AG08396 (cell line): Measurements from ENCODE around the gene FBLL1.
"Not testable (repeated sequence)": the region's sequence is repeated elsewhere in the genome, so short reads cannot be mapped to it uniquely, and the experiment has no call there.

Source experiments
- DNase-seq: peaks from one replicate; pipeline ENCODE4 v3.0.0; 2012; ENCODE audit warnings: low spot score, mixed read lengths

Gene FBLL1

GRCh38 chr5:168528521-168529373 lies at the start of gene FBLL1:
TSS of gene FBLL1 (plus strand) at chr5:168529305. CDS start at chr5:168529505, 200 bp downstream.
- DNase-seq: peak; percentile 53

GRCh38 chr5:168480601-168481000 lies 48.5 kb upstream of the FBLL1 start:
- no peak for DNase-seq

- DNase-seq: no peak
These were observed 47.7 kb upstream of the FBLL1 start for GRCh38 chr5:168481330-168481788.

DNA sequence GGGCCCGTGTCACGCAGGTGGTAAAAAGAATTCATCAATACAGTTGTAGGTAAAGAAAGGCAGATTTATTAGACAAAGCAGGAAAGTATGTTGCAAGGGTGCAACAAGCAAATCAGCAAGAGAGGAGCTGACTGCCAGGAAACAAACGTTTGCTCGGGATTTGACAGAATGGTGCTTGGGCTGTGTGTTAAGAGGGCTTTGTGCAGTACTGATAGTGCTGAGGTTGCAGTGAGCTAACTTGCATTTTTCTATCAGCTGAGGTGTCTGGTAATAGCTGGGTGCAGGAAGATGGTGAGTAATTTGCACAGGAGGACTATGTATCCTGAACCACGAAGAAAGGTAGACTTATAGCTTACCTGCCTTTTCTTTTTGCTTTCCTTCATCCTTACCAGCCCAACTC lies 46.7 kb upstream of the FBLL1 start:
- no peak for DNase-seq

DNA sequence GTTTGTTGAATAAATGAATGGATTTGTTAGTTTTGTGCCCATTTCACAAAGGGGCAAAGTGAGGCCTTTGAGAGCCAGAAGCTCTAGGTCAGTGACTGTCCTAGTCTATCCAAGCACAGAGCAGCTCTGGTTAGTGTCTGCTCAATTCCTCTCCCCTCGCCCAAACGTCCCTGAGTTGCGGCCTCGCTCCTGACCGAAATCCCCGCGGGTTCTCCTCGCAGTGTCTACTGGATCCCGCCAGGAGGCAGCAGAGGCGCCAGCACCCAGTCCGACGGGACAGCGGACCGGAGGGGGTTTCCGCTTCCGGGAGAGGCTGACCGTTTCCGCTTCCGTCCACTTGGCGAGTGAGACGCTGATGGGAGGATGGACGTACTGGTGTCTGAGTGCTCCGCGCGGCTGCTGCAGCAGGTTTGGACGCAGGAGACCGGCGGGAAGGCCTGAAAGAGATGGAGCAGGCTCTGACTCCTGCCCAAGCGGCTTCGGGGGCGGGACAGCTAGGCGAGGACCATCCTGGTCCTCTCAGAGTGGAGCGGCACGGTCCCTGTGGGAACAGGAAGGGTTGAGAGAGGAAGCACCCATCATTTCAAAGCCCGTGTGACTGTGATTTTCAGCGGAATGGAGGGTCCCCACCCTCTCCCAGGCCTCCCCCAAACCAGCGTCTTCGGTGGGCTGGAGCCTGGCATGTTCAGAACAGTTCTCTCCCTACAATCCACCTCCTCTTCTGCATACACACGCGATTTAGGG lies 42.8 kb upstream of the FBLL1 start, which contains the start of gene RARS1:
Gene RARS1, plus strand, starts transcription at position 336 of the 744 bp plus-strand sequence. Its CDS starts 28 bp downstream, at position 364.
- peak; percentile 95 for DNase-seq

- no peak for DNase-seq
These were observed 40.0 kb upstream of the FBLL1 start for GRCh38 chr5:168489059-168489458.

- DNase-seq: no peak
These were observed 35.0 kb upstream of the FBLL1 start for GRCh38 chr5:168494057-168494555.

DNA sequence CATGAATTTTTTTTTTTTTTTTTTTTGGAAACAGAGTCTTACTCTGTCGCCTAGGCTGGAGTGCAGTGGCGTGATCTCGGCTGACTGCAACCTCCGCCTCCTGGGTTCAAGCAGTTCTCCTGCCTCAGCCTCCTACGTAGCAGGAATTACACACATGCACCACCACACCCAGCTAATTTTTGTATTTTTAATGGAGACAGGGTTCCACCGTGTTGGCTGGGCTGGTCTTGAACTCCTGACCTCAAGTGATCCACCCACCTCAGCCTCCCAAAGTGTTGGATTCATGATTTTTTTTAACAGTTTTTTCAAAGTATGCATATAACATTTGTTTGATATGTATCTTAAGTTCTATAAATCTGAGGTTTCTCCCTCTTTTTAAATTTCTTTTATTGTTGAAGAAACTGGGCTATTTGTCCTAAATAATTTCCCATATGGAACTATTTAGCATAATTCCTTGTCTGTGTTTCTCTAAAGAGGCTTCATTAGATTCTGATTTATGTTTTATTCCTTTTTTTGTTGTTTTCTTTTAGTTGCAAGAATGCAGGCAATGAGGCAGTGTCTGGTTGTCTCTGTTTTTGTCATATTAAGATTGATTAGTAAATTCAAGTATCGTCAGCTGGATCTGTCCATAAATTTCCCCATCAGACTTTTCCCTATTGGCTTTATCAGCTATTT lies 26.4 kb upstream of the FBLL1 start:
- DNase-seq: no peak

DNA sequence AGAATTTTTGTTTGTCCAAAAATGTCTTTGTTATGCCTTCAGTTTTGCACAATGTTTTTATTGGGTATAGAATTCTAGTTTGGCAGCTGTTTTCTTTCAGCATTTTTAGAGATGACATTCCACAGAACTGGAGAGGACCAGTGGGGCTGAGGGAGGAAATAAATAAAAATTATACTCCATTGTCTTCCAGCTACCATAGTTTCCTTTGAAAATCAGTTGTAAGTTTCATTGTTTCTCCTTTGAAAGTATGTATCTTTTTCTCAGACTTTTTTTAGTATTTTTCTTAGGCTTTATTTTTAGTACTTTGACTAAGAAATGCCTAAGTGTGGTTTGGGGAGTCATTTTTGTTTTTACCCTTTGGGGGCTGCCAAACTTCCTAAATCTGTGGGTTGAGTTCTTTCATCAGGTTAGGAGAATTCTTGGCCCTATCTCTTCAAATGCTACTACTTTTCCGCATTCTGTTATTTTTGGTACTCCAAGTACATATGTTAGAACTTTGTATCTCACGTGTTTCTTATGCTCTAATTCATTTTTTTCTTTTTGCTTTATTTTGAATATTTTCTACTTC lies 15.2 kb upstream of the FBLL1 start:
- no peak for DNase-seq

GRCh38 chr5:168525856-168526255 lies 3.2 kb upstream of the FBLL1 start:
- DNase-seq: no peak

DNA sequence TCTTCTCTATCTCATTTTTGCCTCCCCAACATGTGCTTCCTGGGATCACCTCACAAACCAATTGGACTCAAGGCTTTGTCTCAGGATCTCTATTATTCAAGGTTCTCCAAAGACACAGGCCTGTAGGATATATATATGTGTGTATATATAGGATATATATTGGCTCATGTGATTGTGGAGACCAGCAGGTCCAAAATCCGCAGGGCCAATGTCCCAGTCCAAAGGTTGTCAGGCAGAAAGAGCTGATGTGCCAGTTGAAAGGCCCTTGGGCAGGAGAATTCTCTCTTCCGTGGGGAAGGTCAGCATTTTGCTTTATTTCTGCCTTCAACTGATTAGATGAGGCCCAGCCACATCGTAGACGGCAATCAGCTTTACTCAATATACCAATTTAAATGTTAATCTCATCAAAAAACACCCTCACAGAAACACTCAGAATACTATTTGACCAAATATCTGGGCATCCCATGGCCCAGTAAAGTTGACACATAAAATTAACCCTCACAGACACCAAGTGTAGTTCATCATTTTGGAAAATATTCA lies 1.3 kb upstream of the FBLL1 start:
- DNase-seq: no peak

DNA sequence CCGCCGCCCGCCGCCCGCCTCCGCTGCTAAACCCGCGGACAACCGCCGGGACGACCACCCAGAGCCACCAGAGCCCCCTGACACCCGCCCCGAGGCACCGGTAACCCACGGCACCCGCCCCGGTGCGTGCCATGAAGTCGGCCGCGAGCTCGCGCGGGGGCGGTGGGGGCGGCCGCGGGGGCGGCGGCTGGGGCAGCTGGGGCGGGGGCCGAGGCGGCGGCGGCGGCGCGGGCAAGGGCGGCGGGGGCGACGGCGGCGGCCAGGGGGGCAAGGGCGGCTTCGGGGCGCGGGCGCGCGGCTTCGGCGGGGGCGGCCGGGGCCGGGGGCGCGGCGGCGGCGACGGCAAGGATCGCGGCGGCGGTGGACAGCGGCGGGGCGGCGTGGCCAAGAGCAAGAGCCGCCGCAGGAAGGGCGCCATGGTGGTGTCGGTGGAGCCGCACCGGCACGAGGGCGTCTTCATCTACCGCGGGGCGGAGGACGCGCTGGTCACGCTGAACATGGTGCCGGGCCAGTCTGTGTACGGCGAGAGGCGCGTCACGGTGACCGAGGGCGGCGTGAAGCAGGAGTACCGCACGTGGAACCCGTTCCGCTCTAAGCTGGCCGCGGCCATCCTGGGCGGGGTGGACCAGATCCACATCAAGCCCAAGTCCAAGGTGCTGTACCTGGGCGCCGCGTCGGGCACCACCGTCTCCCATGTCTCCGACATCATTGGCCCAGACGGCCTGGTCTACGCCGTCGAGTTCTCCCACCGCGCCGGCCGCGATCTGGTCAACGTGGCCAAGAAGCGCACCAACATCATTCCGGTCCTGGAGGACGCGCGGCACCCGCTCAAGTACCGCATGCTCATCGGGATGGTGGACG lies 499 bp downstream of the FBLL1 start:
- DNase-seq: no peak

DNA sequence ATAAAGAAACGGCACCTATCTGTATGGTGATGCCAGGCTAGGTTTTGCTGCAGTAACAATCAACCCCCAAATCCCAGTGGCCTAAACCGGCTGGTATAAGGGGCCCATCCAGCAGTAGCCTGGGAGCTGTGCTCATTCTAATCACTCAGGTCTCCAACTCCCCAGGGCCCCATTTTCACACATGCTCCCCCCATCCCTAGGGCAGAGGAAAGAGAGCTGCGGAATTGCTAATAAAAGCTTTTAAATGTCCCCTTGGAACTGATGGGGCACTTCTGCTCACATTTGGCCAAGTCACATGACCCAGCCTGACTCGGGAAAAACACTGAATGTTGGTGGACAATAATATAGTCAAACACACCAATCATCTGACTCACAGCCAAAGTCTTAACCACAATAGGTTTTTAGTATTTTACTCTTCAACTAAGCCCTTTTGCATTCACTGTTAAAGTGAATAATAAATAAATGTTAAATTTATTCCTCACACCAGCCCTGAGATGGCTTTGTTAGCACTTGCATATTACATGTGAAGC lies 1.6 kb downstream of the FBLL1 start:
- DNase-seq: peak; percentile 27

DNA sequence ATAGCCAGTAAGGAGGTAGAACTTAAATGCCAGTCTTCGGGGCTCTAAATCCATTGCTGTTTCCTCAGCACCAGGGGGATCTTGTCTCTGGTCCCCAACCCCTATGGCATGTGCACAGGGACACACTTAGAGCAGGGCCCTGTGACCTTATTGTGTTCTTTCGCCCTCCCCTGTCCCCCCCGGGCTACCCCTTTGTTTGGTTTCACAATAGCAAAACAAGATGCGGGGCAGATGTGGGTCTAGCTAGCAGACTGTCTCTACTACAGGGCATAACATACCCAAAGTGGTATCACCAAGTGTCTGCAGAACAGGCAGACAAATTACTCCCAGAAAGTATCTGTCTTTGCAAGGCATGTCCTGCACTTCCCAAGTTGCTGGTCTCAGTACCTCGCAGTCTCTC lies 2.1 kb downstream of the FBLL1 start:
- no peak for DNase-seq

DNA sequence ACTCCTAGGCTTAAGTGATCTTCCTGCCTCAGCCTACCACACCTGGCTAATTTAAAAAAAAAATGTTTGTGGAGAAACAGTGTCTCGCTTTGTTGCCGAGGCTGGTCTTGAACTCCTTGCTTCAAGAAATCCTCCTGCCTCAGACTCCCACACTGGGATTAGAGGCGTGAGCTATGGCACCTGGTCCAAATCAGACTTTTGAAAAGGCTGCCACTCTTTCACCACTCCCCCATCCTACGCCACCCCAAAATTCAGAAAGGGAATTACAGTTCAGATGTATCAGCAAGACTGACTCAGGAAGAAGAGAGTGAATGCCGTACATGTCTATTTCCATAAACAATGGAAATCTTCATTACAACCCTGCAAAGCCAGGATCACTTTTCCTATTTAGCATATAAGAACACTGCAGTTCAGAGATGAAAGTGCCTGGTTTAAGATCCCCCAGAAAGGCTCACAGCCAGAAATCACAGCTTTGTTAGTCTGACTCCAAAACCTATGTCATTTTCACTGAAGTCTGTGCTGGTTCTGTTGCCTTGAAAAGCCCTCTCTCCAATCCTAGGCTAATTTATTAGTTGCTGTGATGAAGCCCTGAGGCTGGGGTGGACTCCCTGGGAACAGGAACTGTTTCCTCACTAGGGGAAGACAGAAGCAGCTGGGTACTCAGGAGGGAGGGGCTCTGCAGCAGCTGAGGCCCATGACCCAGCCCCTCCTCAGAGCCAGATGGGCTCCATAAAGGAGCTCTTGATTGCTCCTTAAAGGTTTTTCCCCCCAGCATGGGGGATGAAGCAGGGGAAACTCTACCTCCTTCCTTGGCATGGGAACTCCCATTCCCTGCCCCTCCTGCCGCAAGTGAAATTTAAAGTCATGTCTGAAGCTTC lies 3.1 kb downstream of the FBLL1 start:
- no peak for DNase-seq

DNA sequence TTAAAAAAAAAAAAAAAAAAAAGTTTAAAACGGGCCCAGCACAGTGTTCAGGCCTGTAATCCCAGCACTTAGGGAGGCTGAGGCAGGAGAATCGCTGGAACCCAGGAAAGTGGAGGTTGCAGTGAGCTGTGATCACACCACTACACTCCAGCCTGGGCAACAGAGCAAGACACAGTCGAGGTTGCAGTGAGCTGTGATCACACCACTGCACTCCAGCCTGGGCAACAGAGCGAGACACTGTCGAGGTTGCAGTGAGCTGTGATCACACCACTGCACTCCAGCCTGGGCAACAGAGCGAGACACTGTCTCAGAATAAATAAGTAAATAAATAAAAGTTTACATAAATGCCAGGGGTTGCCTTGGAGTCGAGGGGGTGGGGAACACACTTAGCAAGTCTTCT lies 5.2 kb downstream of the FBLL1 start:
- DNase-seq: not testable (repeated sequence)

GRCh38 chr5:168537176-168537575 lies 8.1 kb downstream of the FBLL1 start:
- DNase-seq: no peak

DNA sequence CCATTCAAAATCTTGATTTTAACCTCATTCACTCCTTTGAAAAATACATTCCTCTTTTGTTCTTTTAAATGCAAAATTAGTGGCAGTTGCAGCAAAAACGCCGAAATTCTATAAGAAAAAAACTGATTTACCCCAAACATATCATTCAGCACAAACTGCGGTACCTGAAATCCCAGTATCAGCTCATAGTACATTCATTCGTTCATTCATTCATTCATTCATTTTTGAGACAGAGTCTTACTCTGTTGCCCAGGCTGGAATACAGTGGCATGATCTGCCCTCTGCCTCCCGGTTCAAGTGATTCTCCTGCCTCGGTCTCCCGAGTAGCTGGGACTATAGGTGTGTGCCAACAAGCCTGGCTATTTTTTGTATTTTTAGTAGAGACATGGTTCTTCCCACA lies 20.4 kb downstream of the FBLL1 start:
- DNase-seq: no peak

DNA sequence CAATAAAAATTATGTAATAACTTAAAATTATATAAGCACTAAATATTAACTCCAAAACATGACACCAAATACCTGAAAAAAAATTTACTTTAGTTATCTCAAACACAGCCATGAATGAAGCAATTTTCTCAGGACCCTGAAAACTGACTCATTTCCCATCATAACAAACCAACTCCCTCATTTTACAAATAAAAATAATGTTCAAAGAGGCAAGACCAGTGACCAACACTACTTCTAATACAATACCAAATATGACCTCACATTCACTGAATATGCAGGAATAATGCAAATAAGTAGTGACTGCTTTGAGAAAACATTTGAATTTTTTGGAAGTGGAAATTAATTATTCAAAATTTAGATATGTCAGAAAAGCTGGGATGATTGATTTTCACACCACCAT lies 21.6 kb downstream of the FBLL1 start:
- DNase-seq: no peak
